Measurements from ENCODE around the gene ZNF536. TPM values are rescaled to one million over a fixed set of nuclear protein-coding genes. Genes with fewer than 3 reads are reported as not detected.

The ZNF536 gene
- total and polyA plus RNA-seq, 2 of the 13 experiments (the other 11 are each of a cell fraction or from before 2014, with no cell fraction given), result not detected

GRCh38 chr19:30379841-30380610 is 7.8 kb downstream of the ZNF536 start:
- H2AFZ ChIP-seq (ENCODE audit: low read length), result no peak overlapping the region
- 5% methylated on average over 13 of the region's 14 CpGs for WGBS (ENCODE audit: low lambda C conversion rate)
- ChIA-PET POLR2A (no interaction called here), CTCF (ENCODE audit: low intra/inter-chr PET ratio, low total read pairs) (no interaction called here)
- no peak for TF ChIP-seq JARID2 (CRISPR knock-in tag; IDR thresholded peaks at IDR 0.05; ENCODE audit: insufficient replicate concordance)
- TF ChIP-seq ZNF780A (CRISPR knock-in tag; IDR thresholded peaks at IDR 0.05), result no peak
- no peak for TF ChIP-seq FOXK1 (CRISPR knock-in tag; IDR thresholded peaks at IDR 0.05; ENCODE audit: borderline replicate concordance, low read depth)
- no peak for TF ChIP-seq NAIF1 (CRISPR knock-in tag; IDR thresholded peaks at IDR 0.05; ENCODE audit: borderline replicate concordance)
- TF ChIP-seq KMT2B (CRISPR knock-in tag; IDR thresholded peaks at IDR 0.05), result no peak
- no peak for TF ChIP-seq ZBTB1 (CRISPR knock-in tag; IDR thresholded peaks at IDR 0.05; ENCODE audit: borderline replicate concordance)
- TF ChIP-seq HMG20B (CRISPR knock-in tag; conservative IDR thresholded peaks at IDR 0.05), result no peak
- TF ChIP-seq, protein P1, sequence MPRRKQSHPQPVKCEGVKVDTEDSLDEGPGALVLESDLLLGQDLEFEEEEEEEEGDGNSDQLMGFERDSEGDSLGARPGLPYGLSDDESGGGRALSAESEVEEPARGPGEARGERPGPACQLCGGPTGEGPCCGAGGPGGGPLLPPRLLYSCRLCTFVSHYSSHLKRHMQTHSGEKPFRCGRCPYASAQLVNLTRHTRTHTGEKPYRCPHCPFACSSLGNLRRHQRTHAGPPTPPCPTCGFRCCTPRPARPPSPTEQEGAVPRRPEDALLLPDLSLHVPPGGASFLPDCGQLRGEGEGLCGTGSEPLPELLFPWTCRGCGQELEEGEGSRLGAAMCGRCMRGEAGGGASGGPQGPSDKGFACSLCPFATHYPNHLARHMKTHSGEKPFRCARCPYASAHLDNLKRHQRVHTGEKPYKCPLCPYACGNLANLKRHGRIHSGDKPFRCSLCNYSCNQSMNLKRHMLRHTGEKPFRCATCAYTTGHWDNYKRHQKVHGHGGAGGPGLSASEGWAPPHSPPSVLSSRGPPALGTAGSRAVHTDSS (CRISPR knock-in tag; conservative IDR thresholded peaks at IDR 0.05), result no peak
- TF ChIP-seq ZFP82 (CRISPR knock-in tag; IDR thresholded peaks at IDR 0.05; ENCODE audit: borderline replicate concordance), result no peak
- TF ChIP-seq GTF3A (CRISPR knock-in tag; conservative IDR thresholded peaks at IDR 0.05), result no peak
- no peak for TF ChIP-seq PHF5A (CRISPR knock-in tag; IDR thresholded peaks at IDR 0.05; ENCODE audit: low read depth, unreplicated experiment)
- no peak for TF ChIP-seq RFX5 (IDR thresholded peaks at IDR 0.05; ENCODE audit: low read depth, low read length)
- no peak for TF ChIP-seq SMARCC2 (IDR thresholded peaks at IDR 0.05)
- TF ChIP-seq LCORL (IDR thresholded peaks at IDR 0.05), result no peak
- no peak for TF ChIP-seq LCORL (CRISPR knock-in tag; IDR thresholded peaks at IDR 0.05)
- no peak for TF ChIP-seq MBNL3 (CRISPR knock-in tag; conservative IDR thresholded peaks at IDR 0.05)
- no peak for TF ChIP-seq TSC22D2 (CRISPR knock-in tag; IDR thresholded peaks at IDR 0.05; ENCODE audit: borderline replicate concordance)
- TF ChIP-seq KLF6 (CRISPR knock-in tag; IDR thresholded peaks at IDR 0.05), result no peak
- no peak for TF ChIP-seq HNF4G (IDR thresholded peaks at IDR 0.05; ENCODE audit: borderline replicate concordance, low read depth, low read length)
- no peak for TF ChIP-seq HNF4G (CRISPR knock-in tag; IDR thresholded peaks at IDR 0.05; ENCODE audit: borderline replicate concordance, low read depth)
- H3K9me3 ChIP-seq (ENCODE audit: low read length), result no peaks in the 10 kb centered on the region
- no peak for DNase-seq (ENCODE audit: low spot score)
- intact Hi-C loops (cut with micrococcal nuclease; ENCODE audit: unreplicated experiment) (no loop called here), in situ Hi-C loops (cut with HindIII; ENCODE audit: extremely low pct_ligation_motif_present, low pct_unique_long_range_greater_than_20kb) (no loop called here)
- ATAC-seq, result no peak
- H3K4me2 ChIP-seq (ENCODE audit: low read depth, low read length), result no peak overlapping the region
- no peak overlapping the region for H3K9ac ChIP-seq (ENCODE audit: insufficient read depth, low read depth, low read length)
- H3K27me3 ChIP-seq (ENCODE audit: control insufficient read depth in 1 of 2, insufficient read depth in 2 of 2, low read length in 2 of 2), result peaks cover 0 to 6% of the 10 kb centered on the region in 2 experiments; a peak in 1 of 5 replicates
- BruUV-seq (replicated peaks), result no TSS peak
- no peak for FAIRE-seq
- no peaks in the 10 kb centered on the region for H3K36me3 ChIP-seq (replicated peaks in 1 of 2; ENCODE audit: control insufficient read depth in 1 of 2, insufficient read depth in 2 of 2, low read length in 2 of 2)
- no peak overlapping the region for H3K27ac ChIP-seq (ENCODE audit: extremely low read length, insufficient read depth, low read length)
- H3K4me1 ChIP-seq (ENCODE audit: insufficient read depth, low read length), result no peaks in the 10 kb centered on the region
- no peaks in the 10 kb centered on the region for H3K79me2 ChIP-seq (ENCODE audit: insufficient read depth, low read length)
- no peaks in the 10 kb centered on the region for H4K20me1 ChIP-seq (ENCODE audit: insufficient read depth, low read length)
- no peak overlapping the region for H3K4me3 ChIP-seq (replicated peaks in 1 of 3; ENCODE audit: insufficient read depth in 1 of 3, low read depth in 2 of 3, low read length in 3 of 3)
